Stimulated activated CD4-positive, alpha-beta T cell treated with anti-CD3 and anti-CD28 coated beads, TNF-alpha, amount 100 ng/mL, for 24 hours (primary cell): Measurements from ENCODE around the gene GCC2.
"Not testable (repeated sequence)": the region's sequence is repeated elsewhere in the genome, so short reads cannot be mapped to it uniquely, and the experiment has no call there.

Source experiments
- DNase-seq, 3 experiments: peaks; one replicate each; pipeline ENCODE4 v3.0.0-alpha.2; 2020; ENCODE audit warnings: low read depth in 3 of 3

Gene GCC2

DNA sequence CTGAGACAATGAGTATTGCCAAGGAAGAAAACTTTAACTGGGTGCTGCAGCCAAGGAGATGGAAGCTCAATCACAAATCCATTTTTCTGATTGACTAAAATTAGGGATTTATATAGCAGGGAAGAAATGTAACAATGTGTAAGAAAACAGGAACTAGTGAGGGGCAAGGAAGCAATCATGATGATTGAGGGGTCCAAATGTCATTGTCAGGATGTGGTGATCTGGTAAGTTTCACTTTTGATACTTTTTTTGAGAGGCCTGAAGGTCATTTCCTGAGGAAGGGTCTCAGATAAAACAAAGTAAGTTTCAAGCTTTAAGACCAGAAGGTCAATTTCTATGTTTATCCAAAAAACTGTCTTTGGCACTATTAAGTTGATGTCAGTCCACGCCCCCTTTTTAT lies 12.0 kb upstream of the GCC2 start:
- DNase-seq, result no peak

DNA sequence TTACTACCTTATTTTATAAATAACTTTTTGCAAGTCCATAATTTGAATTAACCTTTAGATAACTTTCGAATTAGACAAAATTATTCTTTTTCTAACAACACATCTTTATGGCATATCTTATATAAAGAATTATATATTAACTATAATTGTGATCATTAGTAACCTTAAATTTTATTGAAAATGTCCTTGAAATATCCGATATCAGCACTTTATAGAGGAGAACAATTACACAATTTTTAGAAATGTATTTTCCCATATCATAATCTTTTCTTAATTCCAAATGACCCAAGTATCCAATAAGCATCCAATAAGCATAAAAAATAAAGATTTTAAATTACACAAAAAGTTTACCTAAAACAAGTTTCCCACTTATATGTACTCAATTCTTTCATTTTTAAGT lies 7.3 kb upstream of the GCC2 start:
- DNase-seq, result no peak

DNA sequence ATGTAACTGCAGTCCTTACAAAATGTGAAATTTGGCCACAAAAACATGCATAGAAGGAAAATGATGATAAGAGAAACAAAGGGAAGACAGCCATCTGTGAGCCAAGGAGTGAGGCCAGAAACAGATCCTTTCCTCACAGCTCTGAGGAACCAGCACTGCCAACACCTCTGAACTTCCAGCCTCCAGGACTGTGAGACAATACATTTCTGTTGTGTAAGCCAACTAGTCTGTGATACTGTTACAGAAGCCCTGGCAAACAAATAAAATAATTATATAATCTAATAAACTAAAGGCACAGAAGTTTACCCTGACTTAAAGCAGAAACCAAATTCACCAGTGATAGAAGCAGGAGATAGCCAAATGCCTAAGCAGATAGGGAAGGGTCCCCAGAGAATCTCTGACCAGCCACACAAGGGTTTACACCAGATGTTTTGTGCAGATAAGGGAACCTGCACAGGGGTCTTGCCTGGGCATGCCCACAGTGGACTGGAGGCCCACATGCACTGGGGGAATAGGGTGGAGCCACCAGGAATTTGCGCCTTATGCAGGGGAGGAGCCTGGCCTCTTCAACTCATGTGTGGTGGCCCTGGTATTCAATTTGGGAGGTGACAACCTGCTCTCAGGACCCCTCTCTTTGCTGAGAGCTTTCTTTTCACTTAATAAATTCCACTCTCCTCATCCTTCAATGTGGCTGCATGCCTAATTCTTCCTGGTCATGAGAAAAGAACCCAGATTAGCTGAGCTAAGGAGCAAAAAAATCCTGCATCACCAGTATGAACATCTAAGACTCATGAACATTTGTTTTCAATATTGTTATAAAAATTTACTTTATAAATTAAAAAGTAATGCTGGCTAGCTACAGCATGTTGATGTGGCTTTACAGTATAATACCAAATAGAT lies 3.8 kb upstream of the GCC2 start:
- DNase-seq, result no peak

DNA sequence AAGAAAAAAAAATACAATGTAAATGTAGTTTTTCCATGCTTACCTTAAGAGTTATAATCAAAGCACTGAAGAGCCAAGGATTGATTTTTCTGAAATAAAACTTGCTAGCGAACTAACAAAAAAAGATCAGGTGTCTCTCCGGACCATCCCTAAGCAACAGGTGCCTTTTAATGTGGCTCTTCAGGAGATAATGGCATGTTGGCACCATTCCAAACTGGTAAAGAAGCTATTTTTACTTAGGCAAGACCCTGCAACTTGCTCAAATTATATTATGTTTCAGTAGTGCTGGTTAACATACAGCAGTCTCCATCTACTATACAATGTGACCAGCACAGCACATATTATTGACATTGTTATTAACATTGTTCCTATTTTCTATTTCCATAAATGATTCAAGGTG lies 2.3 kb upstream of the GCC2 start:
- DNase-seq, result no peak

DNA sequence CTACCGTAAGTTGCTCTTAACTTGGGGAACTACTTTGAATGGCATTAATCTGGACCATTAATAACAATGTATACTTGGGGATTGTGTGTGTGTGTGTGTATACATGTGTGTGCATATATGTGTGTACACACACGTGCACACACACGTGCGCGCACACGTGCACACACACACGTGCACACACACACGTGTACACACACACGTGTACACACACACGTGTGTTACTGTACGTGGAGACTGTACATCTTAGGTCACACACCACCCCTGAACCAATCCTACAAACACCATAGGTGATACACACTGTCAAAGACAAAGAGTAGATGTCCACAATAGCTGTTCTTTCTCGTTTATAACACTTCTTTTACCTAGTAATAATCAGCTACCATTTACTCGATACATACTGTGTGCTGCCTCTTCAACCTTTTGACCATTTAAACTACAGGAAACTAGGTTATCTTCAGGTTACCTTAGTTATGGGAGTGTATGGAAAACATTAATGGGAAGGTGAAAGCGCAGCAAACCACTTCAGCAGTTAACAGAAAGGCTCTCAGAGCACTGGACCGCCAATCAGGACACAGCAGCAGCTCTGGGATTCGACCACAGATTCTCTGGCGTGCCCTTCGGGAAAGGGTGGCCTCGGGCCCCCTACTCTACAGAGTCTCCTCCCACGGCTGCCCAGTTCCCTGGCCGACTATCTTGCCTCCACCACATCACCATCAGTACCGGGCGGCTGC lies 894 bp upstream of the GCC2 start:
- no peak for DNase-seq

DNA sequence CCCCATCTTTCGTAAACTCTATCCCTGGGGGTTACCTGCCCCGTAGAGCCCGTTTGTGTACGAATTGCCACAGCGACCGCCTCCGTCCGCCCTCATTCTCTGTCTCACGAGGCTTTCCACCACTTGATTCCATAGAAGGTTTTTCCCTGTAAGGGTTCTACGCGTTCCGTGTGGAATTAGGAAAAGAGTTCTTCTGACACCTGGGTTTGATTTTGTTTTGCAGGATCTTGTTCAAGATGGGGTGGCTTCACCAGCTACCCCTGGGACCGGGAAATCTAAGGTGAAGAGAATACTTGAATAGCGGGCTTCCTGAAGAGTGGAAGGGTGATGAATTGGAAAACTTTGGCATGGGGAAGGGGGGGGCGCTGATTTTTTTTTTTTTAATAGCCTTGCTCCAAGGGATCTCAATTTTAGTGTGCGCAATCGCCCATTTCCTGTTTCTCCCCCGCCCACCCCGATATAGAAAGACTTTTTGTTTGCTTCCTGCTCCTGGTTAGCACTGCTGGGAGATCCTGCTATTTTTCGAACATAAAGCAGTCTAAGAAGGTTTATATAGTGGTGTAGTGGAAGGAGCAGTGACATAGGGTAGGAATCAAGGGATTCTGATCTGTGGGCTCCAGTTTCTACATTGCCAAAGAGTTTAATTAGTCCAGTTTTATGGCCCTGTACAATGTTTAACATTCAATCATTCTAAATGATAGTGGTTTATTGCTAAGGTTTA lies 564 bp downstream of the GCC2 start:
- peak in 1 of 3 experiments; percentile 26 for DNase-seq

DNA sequence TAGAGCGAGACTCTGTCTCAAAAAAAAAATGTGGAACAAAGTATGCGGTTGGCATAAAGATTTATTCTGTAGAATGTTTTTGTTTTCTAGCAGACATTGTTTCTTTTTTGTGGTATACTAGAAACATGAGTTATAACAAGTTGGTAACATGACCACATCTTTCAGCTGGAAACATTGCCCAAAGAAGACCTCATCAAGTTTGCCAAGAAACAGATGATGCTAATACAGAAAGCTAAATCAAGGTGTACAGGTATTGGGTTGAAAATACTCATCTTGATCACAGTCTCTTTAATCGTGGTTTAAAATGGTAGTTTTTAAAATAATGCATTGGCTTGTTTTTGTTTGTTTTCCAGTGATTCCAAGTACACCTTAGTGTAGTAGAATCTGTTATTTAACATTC lies 1.9 kb downstream of the GCC2 start:
- no peak for DNase-seq

DNA sequence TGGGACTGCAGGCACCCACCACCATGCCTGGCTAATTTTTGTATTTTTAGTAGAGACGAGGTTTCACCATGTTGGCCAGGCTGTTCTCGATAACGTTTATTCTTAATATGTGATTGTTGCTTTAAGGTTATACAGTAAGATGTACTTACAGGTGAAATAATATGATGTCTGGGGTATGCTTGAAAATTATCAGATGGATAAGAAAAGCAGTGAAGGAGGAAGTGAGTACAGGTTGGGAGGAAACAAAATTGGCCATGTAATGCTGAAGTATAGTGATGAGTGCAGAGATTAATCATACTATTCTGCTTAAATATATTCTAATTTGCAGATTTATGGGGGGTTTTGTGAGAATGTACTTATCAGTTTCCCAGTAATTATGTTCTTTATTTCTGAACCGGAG lies 3.0 kb downstream of the GCC2 start:
- no peak for DNase-seq

DNA sequence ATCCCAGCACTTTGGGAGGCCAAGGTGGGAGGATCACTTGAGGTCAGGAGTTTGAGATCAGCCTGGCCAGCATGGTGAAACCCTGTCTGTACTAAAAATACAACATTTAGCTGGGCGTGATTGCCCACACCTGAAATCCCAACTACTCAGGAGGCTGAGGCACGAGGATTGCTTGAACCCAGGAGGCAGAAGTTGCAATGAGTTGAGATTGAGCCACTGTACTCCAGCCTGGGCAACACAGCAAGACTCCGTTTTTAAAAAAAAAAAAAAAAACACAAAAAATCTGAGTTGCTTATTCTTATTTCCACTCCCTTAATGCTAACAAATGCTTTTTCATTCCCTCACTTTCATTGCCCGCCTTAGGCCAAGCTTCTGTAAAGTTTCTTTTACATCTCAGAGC lies 4.5 kb downstream of the GCC2 start:
- DNase-seq, result not testable (repeated sequence)

DNA sequence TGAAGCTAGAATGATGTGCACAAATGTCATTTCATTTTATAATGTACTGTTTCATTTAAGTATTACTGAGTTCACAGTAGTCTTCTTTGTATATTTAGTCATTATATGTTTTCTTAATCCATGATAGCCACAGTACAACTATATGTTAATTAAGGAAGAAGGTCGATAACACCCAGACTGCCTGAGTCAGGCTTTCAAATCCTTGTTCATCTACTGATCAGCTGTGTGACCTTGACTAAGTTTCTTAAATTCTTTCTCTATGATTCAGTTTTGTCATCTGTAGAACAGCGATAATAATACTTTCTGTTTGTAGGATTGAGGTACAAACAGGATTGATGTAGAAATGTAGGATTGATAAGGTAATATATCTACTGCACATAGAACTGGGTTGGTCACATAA lies 5.4 kb downstream of the GCC2 start:
- no peak for DNase-seq

DNA sequence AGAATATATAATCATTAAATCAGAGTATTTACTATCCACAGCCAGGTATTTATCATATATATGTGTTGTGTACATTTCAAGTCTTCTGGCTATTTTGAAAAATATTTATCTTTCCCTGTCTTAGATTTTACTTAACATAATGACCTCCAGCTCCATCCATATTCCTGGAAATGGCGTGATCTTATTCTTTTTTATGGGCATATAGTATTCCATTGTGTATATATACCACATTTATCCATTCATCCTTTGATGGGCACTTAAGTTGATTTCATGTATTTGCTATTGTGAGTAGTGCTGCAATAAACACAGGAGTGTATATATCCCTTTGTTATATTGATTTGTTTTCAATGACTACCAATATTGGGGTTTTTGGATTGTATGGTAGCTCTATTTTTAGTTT lies 6.6 kb downstream of the GCC2 start:
- DNase-seq, result no peak

DNA sequence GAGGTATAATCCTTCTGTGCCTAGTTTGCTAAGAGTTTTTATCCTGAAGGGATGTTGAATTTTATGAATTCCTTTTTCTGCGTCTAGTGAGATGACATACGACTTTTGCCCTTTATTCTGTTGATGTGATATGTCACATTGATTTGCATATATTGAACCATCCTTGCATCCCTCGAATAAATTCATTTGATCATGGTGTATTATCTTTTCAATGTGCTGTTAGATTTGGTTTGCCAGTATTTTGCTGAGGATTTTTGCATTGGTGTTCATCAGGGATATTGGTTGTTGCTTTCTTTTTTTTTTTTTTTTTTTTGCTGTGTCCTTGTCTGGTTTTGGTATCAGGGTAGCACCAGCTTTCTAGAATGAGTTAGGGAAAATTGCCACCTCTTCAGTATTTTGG lies 9.1 kb downstream of the GCC2 start:
- DNase-seq, result no peak

DNA sequence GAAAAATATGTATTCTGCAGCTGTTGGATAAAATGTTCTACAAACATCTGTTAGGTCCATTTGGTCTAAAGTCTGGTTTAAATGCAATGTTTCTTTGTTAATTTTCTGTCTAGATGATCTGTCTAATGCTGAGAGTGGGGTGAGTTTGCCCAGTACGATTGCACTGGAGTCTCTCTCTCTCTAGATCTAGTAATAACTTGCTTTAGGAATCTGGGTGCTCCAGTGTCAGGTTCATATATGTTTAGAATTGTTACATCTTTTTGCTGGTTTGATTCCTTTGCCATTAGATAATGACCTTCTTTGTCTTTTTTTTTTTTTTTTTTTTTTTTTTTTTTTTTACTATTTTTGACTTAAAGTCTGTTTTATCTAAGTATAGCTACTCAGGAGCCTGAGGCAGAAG lies 10.4 kb downstream of the GCC2 start:
- no peak for DNase-seq

DNA sequence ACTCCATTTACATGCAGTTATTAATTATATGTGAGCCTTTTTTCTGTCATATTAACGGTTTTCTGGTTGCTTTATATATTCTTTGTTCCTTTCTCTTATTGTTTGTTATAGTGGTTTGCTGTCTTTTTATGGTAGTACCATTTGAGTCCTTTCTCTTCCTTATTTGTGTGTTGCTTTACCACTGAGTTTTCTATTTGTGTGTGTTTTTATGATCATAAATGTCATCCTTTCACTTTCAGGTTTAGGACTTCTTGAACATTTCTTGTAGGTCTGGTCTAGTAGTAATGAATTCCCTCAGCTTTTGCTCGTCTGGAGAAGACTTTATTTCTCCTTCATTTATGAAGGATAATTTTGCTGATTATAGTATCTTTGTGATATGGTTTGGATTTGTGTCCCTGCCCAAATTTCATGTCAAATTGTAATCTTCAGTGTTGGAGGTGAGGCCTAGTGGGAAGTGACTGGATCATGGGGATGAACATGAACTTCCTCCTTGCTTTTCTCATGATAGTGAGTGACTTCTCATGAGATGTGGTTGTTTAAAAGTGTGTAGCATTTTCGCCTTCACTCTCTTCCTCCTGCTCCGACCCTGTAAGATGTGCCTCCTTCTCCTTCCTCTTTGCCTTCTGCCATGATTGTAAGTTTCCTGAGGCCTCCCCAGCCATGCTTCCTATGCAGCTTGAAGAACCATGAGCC lies 11.5 kb downstream of the GCC2 start:
- DNase-seq, result no peak

DNA sequence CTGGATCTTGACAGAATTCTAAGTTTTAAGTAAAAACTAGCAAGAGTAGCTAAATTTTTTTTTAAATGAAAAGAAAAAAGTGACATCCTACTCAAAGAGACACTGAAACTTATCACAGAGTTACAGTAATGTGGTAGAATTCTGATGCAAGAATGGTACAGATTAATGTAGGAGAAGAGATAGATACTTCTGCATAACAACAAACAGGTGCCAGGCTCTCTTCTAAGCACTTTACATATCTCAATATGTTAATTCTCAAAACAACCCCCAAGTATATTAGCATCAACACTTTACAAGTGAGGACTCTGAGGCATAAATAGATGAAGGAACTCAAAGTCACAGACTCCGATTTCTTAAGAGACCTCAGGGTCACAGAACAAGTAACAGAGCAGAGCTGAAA lies 28.1 kb downstream of the GCC2 start:
- no peak for DNase-seq

DNA sequence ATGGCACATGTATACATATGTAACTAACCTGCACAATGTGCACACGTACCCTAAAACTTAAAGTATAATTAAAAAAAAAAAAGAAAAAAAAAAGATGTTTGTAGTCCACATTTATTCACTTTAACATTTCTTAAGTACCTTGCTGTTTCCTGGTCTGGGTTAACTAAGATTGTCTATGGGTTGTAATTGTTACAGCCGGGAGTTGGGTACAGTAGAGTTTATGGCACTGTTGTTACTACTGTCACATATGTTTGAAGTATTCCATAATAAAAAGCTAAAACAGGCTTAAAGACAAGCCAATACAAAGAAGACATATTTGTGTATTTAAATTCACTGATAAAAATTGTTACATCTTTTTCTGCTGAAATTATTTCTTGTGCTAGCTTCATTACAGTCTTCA lies 36.2 kb downstream of the GCC2 start:
- DNase-seq, result no peak

DNA sequence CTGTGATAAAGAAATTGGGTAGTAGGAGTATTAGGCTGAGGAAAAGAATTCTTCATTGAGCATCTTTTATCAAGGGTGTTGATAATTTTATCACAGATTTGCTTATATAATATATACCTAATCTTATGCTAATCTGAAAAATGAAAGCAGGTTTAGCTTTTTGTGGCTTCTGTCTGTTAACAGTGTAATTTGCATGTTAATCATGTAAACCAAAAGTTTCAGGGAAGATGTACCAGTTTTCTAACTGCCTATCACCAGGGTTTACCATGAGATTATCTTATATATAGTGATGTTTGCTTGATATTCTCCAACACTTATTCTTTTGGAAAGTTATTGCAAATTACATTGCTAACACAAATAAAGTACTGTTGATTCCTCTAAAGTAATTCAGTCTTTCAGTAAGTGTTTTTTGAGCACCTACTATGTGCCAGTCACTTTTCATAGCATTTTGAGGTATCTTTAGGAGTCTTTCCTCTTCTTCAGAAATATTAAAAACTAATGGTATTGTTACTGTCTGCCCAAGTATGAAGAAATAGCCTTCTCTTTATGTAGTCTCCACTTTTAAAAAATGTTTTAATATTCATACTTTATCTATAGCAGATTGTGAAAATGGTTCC lies 41.6 kb downstream of the GCC2 start:
- DNase-seq, result no peak

DNA sequence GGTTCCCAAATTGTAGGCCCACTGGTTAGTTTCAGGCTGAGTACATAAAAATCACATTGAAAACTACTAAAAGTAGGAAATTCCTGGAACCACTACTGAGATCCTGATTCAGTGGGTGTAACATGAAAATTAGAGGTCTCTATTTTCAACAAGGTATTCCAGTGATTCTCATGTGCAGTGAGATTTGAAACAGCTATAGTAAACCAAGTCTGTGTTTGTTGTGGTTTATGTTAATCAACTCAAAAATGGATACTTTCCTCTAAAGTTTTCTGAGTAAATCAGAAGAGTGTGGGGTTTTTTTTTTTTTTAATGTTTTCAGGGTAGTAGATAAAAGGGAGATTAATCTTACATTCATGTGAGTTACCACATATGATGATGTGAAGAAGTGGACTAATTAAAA lies 42.8 kb downstream of the GCC2 start:
- DNase-seq, result no peak

DNA sequence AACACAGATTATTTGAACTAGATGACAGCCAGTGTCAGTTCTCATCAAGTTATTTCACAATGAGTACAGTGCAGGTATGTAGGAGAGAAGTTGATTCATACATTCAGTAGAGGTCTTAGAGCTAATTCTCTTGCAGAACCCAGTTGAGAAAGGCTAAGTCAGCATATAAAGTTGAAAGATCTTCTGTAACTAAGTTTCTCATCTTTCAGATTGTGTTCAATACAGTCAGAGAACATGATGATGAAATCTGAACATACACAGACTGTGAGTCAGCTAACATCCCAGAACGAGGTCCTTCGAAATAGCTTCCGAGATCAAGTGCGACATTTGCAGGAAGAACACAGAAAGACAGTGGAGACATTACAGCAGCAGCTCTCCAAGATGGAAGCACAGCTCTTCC lies 43.4 kb downstream of the GCC2 start:
- no peak for DNase-seq

DNA sequence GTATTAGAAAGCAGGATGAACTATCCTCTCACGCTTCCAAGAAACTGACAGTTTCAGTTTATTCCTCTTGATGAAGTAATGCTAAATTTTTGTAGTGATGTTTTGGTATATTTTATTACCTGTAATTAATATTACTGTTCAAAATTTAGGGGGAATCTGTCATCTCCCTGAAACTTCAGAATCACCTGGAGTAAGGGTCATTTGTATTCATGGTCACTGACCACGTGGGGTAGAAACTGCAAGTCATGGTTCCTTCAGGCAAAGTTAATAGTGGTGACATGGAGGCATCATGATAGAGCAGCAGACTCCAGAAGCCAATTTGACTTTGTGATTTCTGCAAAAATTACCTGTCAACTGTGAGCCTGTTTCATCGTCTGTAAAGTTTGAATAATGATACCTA lies 47.2 kb downstream of the GCC2 start:
- not testable (repeated sequence) for DNase-seq

DNA sequence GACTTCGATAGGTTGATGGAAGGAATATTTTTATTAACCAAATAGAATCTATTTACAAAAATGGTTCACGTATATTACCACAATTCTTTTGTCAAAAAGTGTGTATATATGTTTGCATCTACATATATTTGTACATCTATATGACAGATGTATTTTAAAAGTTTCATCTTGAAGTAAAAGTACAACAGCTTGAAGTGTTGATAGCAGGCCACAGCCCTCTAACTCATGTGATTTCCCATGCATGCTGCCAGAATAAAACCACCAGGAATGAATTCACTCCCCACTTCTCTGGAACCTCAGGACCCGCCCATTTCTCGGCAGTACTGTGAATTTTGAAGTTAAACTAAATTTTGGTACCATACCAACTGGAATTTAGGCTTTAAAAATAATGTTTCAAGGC lies 58.6 kb downstream of the GCC2 start:
- not testable (repeated sequence) for DNase-seq

DNA sequence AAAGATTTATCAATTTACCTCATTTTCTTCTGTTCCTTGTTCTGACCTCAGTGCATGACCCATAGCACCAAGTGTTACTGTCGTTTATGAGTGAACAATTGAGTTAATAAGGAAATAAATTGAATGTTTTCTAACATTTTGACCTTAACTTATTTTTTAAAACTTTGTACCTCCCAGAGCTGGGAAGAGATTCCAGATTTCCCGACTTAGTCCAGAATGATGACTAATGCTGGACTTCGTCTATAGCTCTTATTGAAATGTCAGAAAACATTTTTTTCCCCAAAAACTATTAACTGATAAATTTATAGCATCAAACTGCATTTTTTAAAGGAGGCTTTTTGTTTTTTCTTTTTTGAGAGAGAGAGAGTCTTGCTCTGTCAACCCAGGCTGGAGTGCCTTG lies 63.4 kb downstream of the GCC2 start:
- not testable (repeated sequence) for DNase-seq
